Hematopoietic multipotent progenitor cell treated with erythropoietin and hydrocortisone succinate and interleukin-3 and kit ligand, for 6 days (in vitro differentiated cells): ENCODE results near the gene AKAP3.

Source experiments
- DNase-seq: peaks from one replicate; pipeline ENCODE4 v3.0.0-alpha.2; 2015

The AKAP3 gene

GRCh38 chr12:4591180-4591687 is 57.6 kb downstream of the AKAP3 start:
- DNase-seq, result no peak

GRCh38 chr12:4589941-4590340 is 58.9 kb downstream of the AKAP3 start:
- DNase-seq, result no peak

- DNase-seq, result no peak
Observed at GRCh38 chr12:4588916-4589315, 59.9 kb downstream of the AKAP3 start.

- no peak for DNase-seq
Observed at GRCh38 chr12:4587108-4587507, 61.7 kb downstream of the AKAP3 start.

- DNase-seq, result no peak
Observed at GRCh38 chr12:4586500-4586899, 62.4 kb downstream of the AKAP3 start.

- DNase-seq, result no peak
Observed at GRCh38 chr12:4584896-4585295, 64.0 kb downstream of the AKAP3 start.

- no peak for DNase-seq
Observed at GRCh38 chr12:4584281-4584680, 64.6 kb downstream of the AKAP3 start.

- DNase-seq, result no peak
Observed at GRCh38 chr12:4580281-4580688, 68.6 kb downstream of the AKAP3 start.

- DNase-seq, result peak; percentile 74
Observed at GRCh38 chr12:4579305-4580102, 69.3 kb downstream of the AKAP3 start.

- DNase-seq, result peak; percentile 32
Observed at GRCh38 chr12:4572680-4573079, 76.2 kb downstream of the AKAP3 start.

- DNase-seq, result no peak
Observed at GRCh38 chr12:4569261-4569660, 79.6 kb downstream of the AKAP3 start.

- peak; percentile 44 for DNase-seq
Observed at GRCh38 chr12:4567073-4567881, 81.6 kb downstream of the AKAP3 start.

- no peak for DNase-seq
Observed at GRCh38 chr12:4566474-4566873, 82.4 kb downstream of the AKAP3 start.
